Loucy (cell line): ENCODE measurements around the gene SELENBP1.

Experiments used
- H2AFZ ChIP-seq: fragments of 200-600 bp; sonication (generic); 2 replicates; pipeline ENCODE4 v1.6.0; 2016; ENCODE audit warnings: antibody characterized with exemption, mild to moderate bottlenecking, low read length, moderate library complexity
- H3F3A ChIP-seq: fragments of 200-600 bp; 2 replicates; pipeline ENCODE4 v1.6.0; 2016; ENCODE audit warnings: antibody characterized with exemption, low read depth, mild to moderate bottlenecking
- H3K27me3 ChIP-seq: fragments of 200-600 bp; sonication (generic); 2 replicates; pipeline ENCODE4 v1.6.1; 2014; ENCODE audit warnings: low read length, mild to moderate bottlenecking; ENCODE audit not compliant: insufficient read depth, poor library complexity, severe bottlenecking
- H3K36me3 ChIP-seq: fragments of 200-600 bp; sonication (generic); 2 replicates; pipeline ENCODE4 v1.6.1; 2016; ENCODE audit warnings: low read length; ENCODE audit not compliant: insufficient read depth
- H3K4me1 ChIP-seq: fragments of 200-600 bp; sonication (generic); 2 replicates; pipeline ENCODE4 v1.5.1; 2014; ENCODE audit warnings: low read length, mild to moderate bottlenecking; ENCODE audit not compliant: insufficient read depth, poor library complexity, severe bottlenecking
- H3K4me2 ChIP-seq: fragments of 200-600 bp; sonication (generic); 2 replicates; pipeline ENCODE4 v1.6.0; 2014; ENCODE audit warnings: antibody characterized with exemption, low read length, low read depth, mild to moderate bottlenecking; ENCODE audit not compliant: poor library complexity, severe bottlenecking
- H3K4me3 ChIP-seq: fragments of 200-600 bp; sonication (generic); 2 replicates; pipeline ENCODE4 v1.5.1; 2014; ENCODE audit warnings: low read length, mild to moderate bottlenecking, mixed read lengths; ENCODE audit not compliant: poor library complexity, severe bottlenecking
- H3K79me2 ChIP-seq: fragments of 200-600 bp; sonication (generic); 2 replicates; pipeline ENCODE4 v1.6.1; 2014; ENCODE audit warnings: low read length; ENCODE audit not compliant: insufficient read depth
- H3K9ac ChIP-seq: fragments of 200-600 bp; sonication (generic); 2 replicates; pipeline ENCODE4 v1.6.0; 2014; ENCODE audit warnings: mild to moderate bottlenecking, low read depth, low read length, moderate library complexity; ENCODE audit not compliant: poor library complexity, severe bottlenecking
- H3K9me2 ChIP-seq: fragments of 200-600 bp; sonication (generic); replicated peaks from 2 replicates; pipeline ENCODE4 v1.6.1; 2016; ENCODE audit warnings: low read depth, low read length, mixed read lengths
- H3K9me3 ChIP-seq: fragments of 200-600 bp; sonication (generic); 2 replicates; pipeline ENCODE4 v1.6.1; 2014; ENCODE audit warnings: mild to moderate bottlenecking, antibody characterized with exemption, low read length, low read depth; ENCODE audit not compliant: insufficient read depth
- H4K20me1 ChIP-seq: fragments of 200-600 bp; sonication (generic); 2 replicates; pipeline ENCODE4 v1.6.0; 2014; ENCODE audit warnings: antibody characterized with exemption, low read length, mild to moderate bottlenecking; ENCODE audit not compliant: insufficient read depth, poor library complexity, severe bottlenecking
- CTCF ChIP-seq: fragments of 200-600 bp; sonication (generic); conservative IDR thresholded peaks from 2 replicates; pipeline ENCODE4 v1.5.1; 2014; ENCODE audit warnings: mild to moderate bottlenecking, antibody characterized with exemption, low read length
- EZH2phosphoT487 ChIP-seq: fragments of 200-600 bp; IDR thresholded peaks from 2 replicates; pipeline ENCODE4 v1.6.1; 2018; ENCODE audit warnings: antibody characterized with exemption, mild to moderate bottlenecking, moderate library complexity, borderline replicate concordance

SELENBP1 gene

GRCh38 chr1:151327903-151328674 lies 44.4 kb downstream of the SELENBP1 start:
- Histone ChIP-seq H3K4me1 (peaks cover 24% of the 10 kb centered on the region), H3K9me2 (no peaks in the 10 kb centered on the region), H3K79me2 (peaks cover 29% of the 10 kb centered on the region), H3K9me3 (no peaks in the 10 kb centered on the region), H3K36me3 (no peaks in the 10 kb centered on the region; the same call in 1 of the 2 replicates), H4K20me1 (peaks cover 8% of the 10 kb centered on the region), H3K4me2 (peak overlapping the region; percentile 100), H3K27me3 (no peaks in the 10 kb centered on the region), H3K9ac (peak overlapping the region; percentile 93), H3K4me3 (peak overlapping the region; percentile 89), H3F3A (no peaks in the 10 kb centered on the region), H2AFZ (peak overlapping the region; percentile 82)
- no peak for TF ChIP-seq CTCF
- no peak for TF ChIP-seq EZH2phosphoT487

- Histone ChIP-seq H3K9ac (peak within 1 kb of the TSS; percentile 93), H3K4me1 (peaks cover 25% of the 10 kb centered on the region), H3F3A (no peaks in the 10 kb centered on the region), H3K4me2 (peak within 1 kb of the TSS; percentile 100), H2AFZ (peak within 1 kb of the TSS; percentile 82), H4K20me1 (peaks cover 8% of the 10 kb centered on the region), H3K79me2 (peaks cover 29% of the 10 kb centered on the region), H3K27me3 (no peaks in the 10 kb centered on the region), H3K9me3 (no peaks in the 10 kb centered on the region), H3K36me3 (no peaks in the 10 kb centered on the region; the same call in 1 of the 2 replicates), H3K9me2 (no peaks in the 10 kb centered on the region), H3K4me3 (peak within 1 kb of the TSS; percentile 89)
- TF ChIP-seq EZH2phosphoT487 (no peak), CTCF (no peak)
These were observed 45.1 kb downstream of the SELENBP1 start, which contains the start of gene PI4KB for GRCh38 chr1:151327223-151327902. Gene PI4KB, minus strand, starts transcription at chr1:151327416. Its CDS starts 10,935 bp downstream, at chr1:151316481.

- Histone ChIP-seq H3K4me1 (peaks cover 29% of the 10 kb centered on the region), H3K4me3 (peak overlapping the region; percentile 89), H3K27me3 (no peaks in the 10 kb centered on the region), H3K9ac (peak overlapping the region; percentile 93), H3K4me2 (peak overlapping the region; percentile 100), H3K79me2 (peaks cover 29% of the 10 kb centered on the region), H2AFZ (peak overlapping the region; percentile 82), H3K9me3 (no peaks in the 10 kb centered on the region), H3K36me3 (peaks cover 3% of the 10 kb centered on the region; the same call in 1 of the 2 replicates), H3F3A (no peaks in the 10 kb centered on the region), H4K20me1 (peaks cover 10% of the 10 kb centered on the region), H3K9me2 (no peaks in the 10 kb centered on the region)
- TF ChIP-seq EZH2phosphoT487 (no peak), CTCF (no peak)
These were observed 45.8 kb downstream of the SELENBP1 start for GRCh38 chr1:151326619-151327222.
